Measurements from ENCODE around the gene ASCL2.

ASCL2 gene

GRCh38 chr11:2308713-2309112, 38.3 kb upstream of the ASCL2 start:
- no peak for DNase-seq

DNA sequence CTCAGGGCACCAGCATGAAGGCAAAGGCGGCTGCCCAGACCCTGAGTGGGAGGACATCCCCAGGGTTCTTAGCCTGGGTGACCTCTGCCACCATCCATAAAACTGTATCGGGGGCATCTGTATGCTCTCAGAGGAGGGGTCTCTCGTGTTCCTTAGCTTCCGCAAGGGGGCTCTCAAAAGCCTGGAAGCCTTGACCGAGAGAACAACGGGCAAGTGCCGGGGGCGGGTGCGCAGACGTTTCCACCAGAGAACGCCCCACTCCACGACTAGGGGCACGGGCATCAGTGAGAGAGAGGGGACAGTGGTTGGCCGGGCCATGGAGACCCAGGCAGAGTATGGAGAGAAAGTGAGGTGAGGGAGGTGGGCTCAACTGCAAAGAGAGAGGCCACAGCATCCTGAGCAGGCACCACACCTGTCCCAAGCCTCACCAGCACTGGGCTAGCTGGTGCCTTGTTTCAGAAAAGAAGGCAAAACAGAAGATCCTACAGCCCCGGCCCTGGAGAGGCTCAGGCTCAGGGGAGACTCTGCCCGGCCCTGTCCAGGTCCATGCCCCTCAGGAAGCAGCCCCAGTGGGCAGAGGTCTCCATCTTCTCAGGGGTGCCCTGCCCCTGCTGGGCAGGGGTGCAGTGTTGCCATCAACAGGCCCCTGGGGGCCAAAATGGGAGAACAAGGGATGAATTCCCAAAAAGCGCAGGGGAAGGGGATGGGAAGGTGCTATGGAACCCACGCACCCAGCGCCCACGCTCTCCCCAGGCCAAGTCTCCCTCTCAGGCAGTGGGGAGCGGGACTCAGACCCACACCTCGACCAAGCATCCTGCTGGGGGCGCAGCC, 37.3 kb upstream of the ASCL2 start:
- no peak for DNase-seq

GRCh38 chr11:2306877-2307500, 36.6 kb upstream of the ASCL2 start:
- no peak for DNase-seq

GRCh38 chr11:2306452-2306823, 36.0 kb upstream of the ASCL2 start:
- no peak for DNase-seq

- peak; percentile 42 for DNase-seq
These were observed 35.5 kb upstream of the ASCL2 start for GRCh38 chr11:2305788-2306451.

DNA sequence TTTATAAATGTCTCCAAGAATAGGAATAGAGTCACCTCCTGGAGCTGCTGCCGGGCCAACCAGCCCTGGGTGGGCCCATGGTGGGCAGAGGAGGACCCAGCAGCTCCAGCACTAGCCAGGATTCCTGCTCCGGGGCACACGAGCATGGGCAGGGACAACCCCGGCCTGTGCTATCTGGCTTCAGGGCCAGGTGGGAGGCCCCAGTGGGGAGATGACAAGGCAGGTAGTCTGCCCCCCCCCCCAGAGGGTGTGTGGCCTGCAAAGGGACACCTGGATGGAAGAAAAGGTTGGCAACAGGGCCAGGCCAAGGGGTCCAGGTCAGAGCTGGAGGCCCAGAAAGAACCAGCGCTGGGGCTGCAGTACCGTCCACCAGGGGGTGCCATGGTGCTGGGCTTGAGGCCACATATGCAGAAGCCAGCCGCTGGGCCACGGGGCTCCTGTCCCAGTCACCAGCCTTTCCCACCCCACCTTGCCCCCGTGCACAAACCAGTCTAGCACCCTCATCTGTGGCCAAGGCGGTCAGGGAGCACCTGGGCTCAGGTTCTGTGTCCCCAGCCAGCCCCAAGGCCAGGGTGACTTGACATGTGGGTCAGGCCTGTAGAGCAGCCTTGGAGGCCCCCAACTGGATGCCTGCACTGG, 34.9 kb upstream of the ASCL2 start:
- peak; percentile 89 for DNase-seq

- no peak for DNase-seq
These were observed 34.2 kb upstream of the ASCL2 start for GRCh38 chr11:2304506-2305139.

- DNase-seq, result no peak
These were observed 33.5 kb upstream of the ASCL2 start for GRCh38 chr11:2303627-2304505.

GRCh38 chr11:2302896-2303626, 32.7 kb upstream of the ASCL2 start:
- DNase-seq, result no peak

GRCh38 chr11:2302306-2302895, 32.0 kb upstream of the ASCL2 start:
- peak; percentile 42 for DNase-seq

GRCh38 chr11:2301631-2302305, 31.4 kb upstream of the ASCL2 start, which contains the start of the genes C11orf21 and TSPAN32:
TSS of gene C11orf21 (minus strand) at chr11:2301918. CDS start at chr11:2301808, 110 bp downstream.
TSS of gene TSPAN32 (plus strand) at chr11:2302013. CDS start at chr11:2302150, 137 bp downstream.
- peak; percentile 63 for DNase-seq

DNA sequence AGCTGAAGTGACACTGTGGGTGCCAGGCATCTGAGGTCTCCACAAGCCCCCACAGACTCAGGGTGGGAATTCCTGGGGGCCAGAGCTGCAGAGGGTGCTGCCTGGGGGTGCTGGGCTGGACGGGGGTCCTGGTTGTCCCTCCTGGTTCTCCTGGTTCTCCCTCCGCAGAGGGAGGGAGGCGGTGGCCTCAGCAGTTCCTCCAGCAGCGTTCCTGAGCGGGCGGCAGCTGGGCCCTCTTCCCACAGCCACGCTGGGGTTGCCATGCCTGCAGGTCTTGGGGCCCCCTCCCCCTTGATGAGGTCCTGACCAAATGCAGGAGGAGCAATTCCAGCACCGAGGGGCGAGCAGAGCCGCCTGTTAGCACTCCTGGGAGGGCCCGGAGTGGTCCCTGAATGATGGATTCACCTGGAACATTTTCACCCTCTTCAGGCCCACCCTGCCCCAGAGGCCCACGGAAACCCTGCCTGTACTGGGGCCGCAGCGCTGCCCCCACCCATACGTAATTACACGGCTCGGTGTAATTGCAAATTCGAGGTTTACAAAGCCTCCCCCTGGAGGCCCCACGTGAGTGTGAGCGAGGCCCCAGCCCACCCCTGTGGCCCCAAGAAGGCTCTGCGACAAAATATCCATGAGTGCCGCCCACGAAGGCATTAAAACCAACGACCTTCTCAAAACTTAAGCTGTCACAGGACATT, 30.7 kb upstream of the ASCL2 start:
- no peak for DNase-seq

- DNase-seq, result peak; percentile 47
These were observed 30.0 kb upstream of the ASCL2 start for GRCh38 chr11:2300290-2300935.

DNA sequence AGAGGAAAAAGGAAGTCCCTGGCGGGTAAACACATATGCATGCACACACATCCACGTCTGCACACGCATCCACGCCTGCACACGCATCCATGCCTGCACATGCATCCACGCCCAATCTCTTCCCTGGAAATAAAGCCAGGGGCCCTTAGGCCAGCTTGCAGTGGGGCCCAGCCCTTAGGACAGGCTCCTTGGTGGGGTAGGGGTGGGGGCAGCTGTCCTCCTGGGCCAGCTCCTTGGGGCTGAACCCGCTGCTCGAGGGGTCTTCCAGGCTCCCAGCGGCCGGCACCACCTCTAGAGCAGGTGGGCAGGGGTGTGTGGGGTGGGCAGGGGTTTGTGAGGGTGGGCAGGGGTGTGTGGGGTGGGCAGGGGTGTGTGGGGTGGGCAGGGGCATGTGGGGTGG, 29.4 kb upstream of the ASCL2 start:
- DNase-seq, result no peak

- peak; percentile 36 for DNase-seq
These were observed 28.7 kb upstream of the ASCL2 start for GRCh38 chr11:2298795-2299761.

DNA sequence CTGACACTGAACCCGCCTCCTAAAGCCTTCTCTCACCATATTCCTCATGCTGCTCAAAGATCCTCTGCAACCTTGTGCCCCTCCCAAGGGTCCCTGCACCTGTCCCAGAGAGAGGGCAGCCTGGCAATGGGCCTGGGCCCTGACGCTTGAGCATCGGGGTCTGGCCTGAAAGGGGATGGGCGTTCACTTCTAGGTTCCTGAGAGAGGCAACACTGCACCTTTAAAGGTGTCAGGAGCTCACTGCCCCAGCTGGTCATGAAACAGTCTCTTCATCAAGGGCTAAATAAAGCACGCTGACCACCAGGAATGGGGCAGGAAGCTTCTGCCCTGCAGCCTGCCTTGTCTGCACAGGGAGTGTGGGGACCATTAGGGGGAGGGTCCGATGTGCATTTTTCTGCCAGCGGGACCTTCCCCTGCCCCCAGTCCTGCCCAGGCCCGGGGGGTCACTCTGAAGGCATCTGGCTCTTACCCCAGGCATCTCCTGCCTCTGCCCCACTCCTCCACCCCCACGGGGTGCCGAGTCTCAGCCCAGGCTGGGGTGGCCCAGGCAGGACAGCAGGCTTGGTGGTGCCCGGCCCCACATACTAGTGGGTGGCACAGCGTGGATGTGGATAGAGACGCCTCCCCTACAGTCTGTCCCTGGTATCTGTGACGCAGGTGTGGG, 27.9 kb upstream of the ASCL2 start:
- no peak for DNase-seq

- no peak for DNase-seq
These were observed 27.2 kb upstream of the ASCL2 start for GRCh38 chr11:2297623-2298030.

Data from activated gamma-delta T cell treated with Interleukin-2 at 50 U/mL for 16 hours (primary cell).